Gastroesophageal sphincter (tissue), 4 donors: Measurements from ENCODE around the gene LY6G6D. TPM values are rescaled to one million over a fixed set of nuclear protein-coding genes. Genes with fewer than 3 reads are reported as not detected.

Experiments used
- ATAC-seq: fragments of 150-250 bp; one replicate; pipeline ENCODE4 v1.9.1; 2016; ENCODE audit warnings: mild to moderate bottlenecking, moderate library complexity
- H3K27ac ChIP-seq, 4 donors: fragments of 200-600 bp; sonication (generic) in 3 of 4; 1 replicate in 3 of 4; 2 replicates in 1 of 4; pipeline ENCODE4 v1.5.1; 2016 to 2019
- H3K27me3 ChIP-seq: fragments of 200-600 bp; sonication (generic); one replicate; pipeline ENCODE4 v1.5.1; 2019
- H3K36me3 ChIP-seq, 2 donors: fragments of 200-600 bp; sonication (generic); one replicate each; pipeline ENCODE4 v1.5.1; 2019; ENCODE audit warnings: control low read depth in 1 of 2
- H3K4me1 ChIP-seq, 3 donors: fragments of 200-600 bp; sonication (generic); 1 replicate in 2 of 3; 2 replicates in 1 of 3; pipeline ENCODE4 v1.5.1; 2016 to 2019; ENCODE audit warnings: control low read depth in 2 of 3
- H3K4me3 ChIP-seq, 2 donors: fragments of 200-600 bp; sonication (generic); one replicate each; pipeline ENCODE4 v1.5.1; 2019; ENCODE audit warnings: mild to moderate bottlenecking in 1 of 2, moderate library complexity in 1 of 2
- H3K9me3 ChIP-seq, 3 donors: fragments of 200-600 bp; sonication (generic); one replicate each; pipeline ENCODE4 v1.5.1; 2017 to 2019; ENCODE audit warnings: control low read depth in 2 of 3
- CTCF ChIP-seq, 4 experiments: fragments of 200-600 bp in 2 of 4; fragments of 450-650 bp in 2 of 4; sonication (generic) in 1 of 4; IDR thresholded peaks; one replicate each; pipeline ENCODE4 v1.5.1; 2017 to 2019; ENCODE audit warnings: antibody characterized with exemption in 4 of 4, mild to moderate bottlenecking in 2 of 4, moderate library complexity in 2 of 4
- EP300 ChIP-seq: sonication (generic); formaldehyde crosslinking; IDR thresholded peaks from one replicate; pipeline ENCODE4 v1.6.1; 2017; ENCODE audit warnings: antibody characterized with exemption, mild to moderate bottlenecking
- POLR2A ChIP-seq, 2 donors: fragments of 450-650 bp; IDR thresholded peaks; one replicate each; pipeline ENCODE4 v1.6.1; 2017; ENCODE audit warnings: antibody characterized with exemption in 2 of 2, mild to moderate bottlenecking in 2 of 2, moderate library complexity in 1 of 2
- POLR2AphosphoS5 ChIP-seq: sonication (generic); formaldehyde crosslinking; IDR thresholded peaks from one replicate; pipeline ENCODE4 v1.6.1; 2017; ENCODE audit warnings: antibody characterized with exemption
- WGBS, 2 donors: methylation state at CpG; one replicate each; pipeline ENCODE4 v1.1.5; 2018; ENCODE audit warnings: low coverage in 1 of 2; 5-methylcytosine and 5-hydroxymethylcytosine counted together
- total RNA-seq, 4 donors: library from RNA; depleted of rRNA; stranded (reverse); fragments of >200 nt; gene quantifications; one replicate each; pipeline ENCODE4 v1.1.0, GENCODE V29; 2016

The LY6G6D gene
- total RNA-seq, 4 donors from 2014 or later: not detected

- no peak within 1 kb of the TSS for H3K27ac ChIP-seq
- ATAC-seq: no peak
- no peak within 1 kb of the TSS for H3K4me3 ChIP-seq
- TF ChIP-seq CTCF (IDR thresholded peaks at IDR 0.05) (no peak), POLR2A (IDR thresholded peaks at IDR 0.05) (no peak), POLR2AphosphoS5 (no peak), EP300 (no peak)
- H3K36me3 ChIP-seq: peaks cover 0 to 17% of the 10 kb centered on the region in 2 donors
- no peaks in the 10 kb centered on the region for H3K27me3 ChIP-seq
- WGBS, 2 donors: 79 to 83% methylated on average over 3 of the region's 4 CpGs
- no peaks in the 10 kb centered on the region for H3K9me3 ChIP-seq
- H3K4me1 ChIP-seq: peaks cover 0 to 4% (median 0%) of the 10 kb centered on the region in 3 donors
These were observed 6.3 kb downstream of the LY6G6D start, which contains the start of gene LY6G6C for GRCh38 chr6:31721351-31722020. LY6G6C (minus strand) TSS chr6:31721746; CDS start chr6:31721679, 67 bp downstream.

GRCh38 chr6:31722173-31722572, 7.0 kb downstream of the LY6G6D start:
- ATAC-seq: no peak
- H3K27me3 ChIP-seq: no peaks in the 10 kb centered on the region
- TF ChIP-seq EP300 (no peak), CTCF (IDR thresholded peaks at IDR 0.05) (no peak), POLR2A (IDR thresholded peaks at IDR 0.05) (no peak), POLR2AphosphoS5 (no peak)
- WGBS, 2 donors: 80 to 100% methylated on average over 1 to 2 of the region's 3 CpGs
- H3K36me3 ChIP-seq: peaks cover 0 to 24% of the 10 kb centered on the region in 2 donors
- H3K9me3 ChIP-seq: no peaks in the 10 kb centered on the region
- H3K27ac ChIP-seq: no peak overlapping the region
- no peak overlapping the region for H3K4me3 ChIP-seq
- H3K4me1 ChIP-seq: peaks cover 0 to 8% (median 0%) of the 10 kb centered on the region in 3 donors

- H3K4me1 ChIP-seq: peaks cover 0 to 21% (median 9%) of the 10 kb centered on the region in 3 donors
- ATAC-seq: no peak
- peaks cover 0 to 34% of the 10 kb centered on the region in 2 donors for H3K36me3 ChIP-seq
- no peak within 1 kb of the TSS for H3K4me3 ChIP-seq
- TF ChIP-seq EP300 (no peak), POLR2A (IDR thresholded peaks at IDR 0.05) (no peak), CTCF (IDR thresholded peaks at IDR 0.05) (no peak), POLR2AphosphoS5 (no peak)
- H3K27ac ChIP-seq: no peak within 1 kb of the TSS
- WGBS, 2 donors: 80 to 82% methylated on average over 1 to 2 of the region's 46 CpGs
- no peaks in the 10 kb centered on the region for H3K27me3 ChIP-seq
- no peaks in the 10 kb centered on the region for H3K9me3 ChIP-seq
These were observed 8.3 kb downstream of the LY6G6D start, which contains the start of gene MPIG6B for GRCh38 chr6:31723245-31723979. MPIG6B (plus strand) TSS chr6:31723373; CDS start chr6:31723384, 11 bp downstream.

- peaks cover 0 to 28% (median 14%) of the 10 kb centered on the region in 3 donors for H3K4me1 ChIP-seq
- no peak overlapping the region for H3K27ac ChIP-seq
- no peaks in the 10 kb centered on the region for H3K27me3 ChIP-seq
- WGBS, 2 donors: 88 to 92% methylated on average over 12 to 13 of the region's 25 CpGs
- no peak for ATAC-seq
- peaks cover 0 to 34% of the 10 kb centered on the region in 2 donors for H3K36me3 ChIP-seq
- no peaks in the 10 kb centered on the region for H3K9me3 ChIP-seq
- TF ChIP-seq POLR2AphosphoS5: no peak
- no peak for TF ChIP-seq CTCF (IDR thresholded peaks at IDR 0.05)
- no peak for TF ChIP-seq EP300
- TF ChIP-seq POLR2A (IDR thresholded peaks at IDR 0.05): no peak
- H3K4me3 ChIP-seq: no peak overlapping the region
These were observed 9.0 kb downstream of the LY6G6D start for GRCh38 chr6:31723980-31724691.
